PC-9 (cell line): Measurements from ENCODE around the gene GFAP.

Experiments
- CTCF ChIP-seq: fragments of 200-600 bp; sonication (generic); conservative IDR thresholded peaks from 2 replicates; pipeline ENCODE4 v1.6.1; 2017; ENCODE audit warnings: mixed run types, antibody characterized with exemption, mild to moderate bottlenecking, moderate library complexity
- EZH2 ChIP-seq: fragments of 200-600 bp; sonication (generic); IDR thresholded peaks from 2 replicates; pipeline ENCODE4 v1.8.0; 2017; ENCODE audit warnings: antibody characterized with exemption, low read depth

- TF ChIP-seq CTCF (no peak), EZH2 (no peak)
These were observed 37.7 kb upstream of the GFAP start for GRCh38 chr17:44952946-44953475.
